C4-2B (cell line): ENCODE data around the gene ABLIM3.

Experiments used
- ZFX ChIP-seq: fragments of 450-650 bp; IDR thresholded peaks from 2 replicates; pipeline ENCODE4 v1.6.1; 2017
- TF ChIP-seq, protein P1 (sequence below): fragments of 450-650 bp; conservative IDR thresholded peaks from 2 replicates; pipeline ENCODE4 v1.5.1; 2017; ENCODE audit warnings: mild to moderate bottlenecking

DNA sequence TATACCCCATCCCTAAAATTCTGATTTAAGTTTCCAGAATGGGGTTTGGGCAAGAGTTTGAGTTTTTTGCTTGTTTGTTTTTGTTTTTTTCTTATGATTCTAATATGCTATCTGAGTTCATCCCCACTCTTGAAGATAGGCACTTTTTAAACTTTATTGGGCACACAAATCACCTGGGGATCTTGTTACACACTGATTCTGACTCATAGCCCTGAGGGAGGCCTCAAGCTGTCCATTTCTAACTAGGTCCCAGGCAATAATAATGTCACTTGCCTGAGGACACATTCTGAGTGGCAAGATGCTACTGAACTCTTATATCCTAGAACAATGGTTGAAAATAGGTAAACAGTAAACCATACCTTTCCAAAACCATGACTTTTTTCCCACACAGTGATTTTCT, 22.8 kb upstream of the ABLIM3 start:
- TF ChIP-seq, protein P1, sequence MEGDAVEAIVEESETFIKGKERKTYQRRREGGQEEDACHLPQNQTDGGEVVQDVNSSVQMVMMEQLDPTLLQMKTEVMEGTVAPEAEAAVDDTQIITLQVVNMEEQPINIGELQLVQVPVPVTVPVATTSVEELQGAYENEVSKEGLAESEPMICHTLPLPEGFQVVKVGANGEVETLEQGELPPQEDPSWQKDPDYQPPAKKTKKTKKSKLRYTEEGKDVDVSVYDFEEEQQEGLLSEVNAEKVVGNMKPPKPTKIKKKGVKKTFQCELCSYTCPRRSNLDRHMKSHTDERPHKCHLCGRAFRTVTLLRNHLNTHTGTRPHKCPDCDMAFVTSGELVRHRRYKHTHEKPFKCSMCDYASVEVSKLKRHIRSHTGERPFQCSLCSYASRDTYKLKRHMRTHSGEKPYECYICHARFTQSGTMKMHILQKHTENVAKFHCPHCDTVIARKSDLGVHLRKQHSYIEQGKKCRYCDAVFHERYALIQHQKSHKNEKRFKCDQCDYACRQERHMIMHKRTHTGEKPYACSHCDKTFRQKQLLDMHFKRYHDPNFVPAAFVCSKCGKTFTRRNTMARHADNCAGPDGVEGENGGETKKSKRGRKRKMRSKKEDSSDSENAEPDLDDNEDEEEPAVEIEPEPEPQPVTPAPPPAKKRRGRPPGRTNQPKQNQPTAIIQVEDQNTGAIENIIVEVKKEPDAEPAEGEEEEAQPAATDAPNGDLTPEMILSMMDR = no peak
- TF ChIP-seq ZFX = no peak
